NCI-H2196 treated with DMSO at 0.1 percent for 48 hours (cell line): Measurements from ENCODE around the gene RCC2.

ENCODE experiments used
- DNase-seq: peaks from one replicate; lab custom pipeline; 2025; ENCODE audit not compliant: unreplicated experiment; lab: John Stamatoyannopoulos, UW

RCC2 gene

GRCh38 chr1:17377325-17377953, 62.0 kb downstream of the RCC2 start:
- DNase-seq = no peak

- DNase-seq = no peak
These were observed 63.8 kb downstream of the RCC2 start for GRCh38 chr1:17375651-17376050.

GRCh38 chr1:17372955-17373354, 66.5 kb downstream of the RCC2 start:
- no peak for DNase-seq

GRCh38 chr1:17371896-17372295, 67.6 kb downstream of the RCC2 start, which contains the start of gene PADI6:
TSS of gene PADI6 (plus strand) at chr1:17372196. CDS start at chr1:17372246, 50 bp downstream.
- no peak for DNase-seq

- no peak for DNase-seq
These were observed 68.9 kb downstream of the RCC2 start for GRCh38 chr1:17370618-17371017.

GRCh38 chr1:17369466-17369865, 70.0 kb downstream of the RCC2 start:
- no peak for DNase-seq

GRCh38 chr1:17365293-17365692, 74.2 kb downstream of the RCC2 start:
- no peak for DNase-seq

GRCh38 chr1:17363771-17364170, 75.7 kb downstream of the RCC2 start:
- DNase-seq = no peak

GRCh38 chr1:17363351-17363750, 76.1 kb downstream of the RCC2 start:
- no peak for DNase-seq

GRCh38 chr1:17361687-17362086, 77.8 kb downstream of the RCC2 start:
- no peak for DNase-seq

- DNase-seq = no peak
These were observed 79.1 kb downstream of the RCC2 start for GRCh38 chr1:17360272-17360956.

GRCh38 chr1:17359808-17360207, 79.7 kb downstream of the RCC2 start:
- no peak for DNase-seq

- no peak for DNase-seq
These were observed 80.4 kb downstream of the RCC2 start for GRCh38 chr1:17359031-17359430.

GRCh38 chr1:17358557-17358956, 80.9 kb downstream of the RCC2 start:
- DNase-seq = no peak
